ENCODE results near the gene PRKAG2.

GRCh38 chr7:151711435-151711872 lies 165.5 kb downstream of the PRKAG2 start:
- TF ChIP-seq, protein P1, sequence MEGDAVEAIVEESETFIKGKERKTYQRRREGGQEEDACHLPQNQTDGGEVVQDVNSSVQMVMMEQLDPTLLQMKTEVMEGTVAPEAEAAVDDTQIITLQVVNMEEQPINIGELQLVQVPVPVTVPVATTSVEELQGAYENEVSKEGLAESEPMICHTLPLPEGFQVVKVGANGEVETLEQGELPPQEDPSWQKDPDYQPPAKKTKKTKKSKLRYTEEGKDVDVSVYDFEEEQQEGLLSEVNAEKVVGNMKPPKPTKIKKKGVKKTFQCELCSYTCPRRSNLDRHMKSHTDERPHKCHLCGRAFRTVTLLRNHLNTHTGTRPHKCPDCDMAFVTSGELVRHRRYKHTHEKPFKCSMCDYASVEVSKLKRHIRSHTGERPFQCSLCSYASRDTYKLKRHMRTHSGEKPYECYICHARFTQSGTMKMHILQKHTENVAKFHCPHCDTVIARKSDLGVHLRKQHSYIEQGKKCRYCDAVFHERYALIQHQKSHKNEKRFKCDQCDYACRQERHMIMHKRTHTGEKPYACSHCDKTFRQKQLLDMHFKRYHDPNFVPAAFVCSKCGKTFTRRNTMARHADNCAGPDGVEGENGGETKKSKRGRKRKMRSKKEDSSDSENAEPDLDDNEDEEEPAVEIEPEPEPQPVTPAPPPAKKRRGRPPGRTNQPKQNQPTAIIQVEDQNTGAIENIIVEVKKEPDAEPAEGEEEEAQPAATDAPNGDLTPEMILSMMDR (IDR thresholded peaks at IDR 0.05 in 8 of 11, conservative IDR thresholded peaks at IDR 0.05 in 3 of 11): no peak
- no peak for TF ChIP-seq POLR2A (IDR thresholded peaks at IDR 0.05)
- no peak for TF ChIP-seq POLR2AphosphoS5 (IDR thresholded peaks at IDR 0.05)
